HepG2 (cell line): Measurements from ENCODE around the gene CPPED1.

Experiments
- CTCF ChIP-seq: sonication (generic); formaldehyde crosslinking; IDR thresholded peaks from 2 replicates; pipeline ENCODE4 v1.5.0; 2020; ENCODE audit warnings: mild to moderate bottlenecking, missing genetic modification reagents, moderate library complexity
- ZNF124 ChIP-seq: sonication (generic); formaldehyde crosslinking; IDR thresholded peaks from 2 replicates; pipeline ENCODE4 v1.4.0; 2020; ENCODE audit warnings: missing genetic modification reagents

GRCh38 chr16:12706628-12707027 lies 97.1 kb downstream of the CPPED1 start:
- no peak for TF ChIP-seq ZNF124 (CRISPR knock-in tag)
- TF ChIP-seq CTCF (CRISPR knock-in tag) = no peak
